H9 (cell line): Measurements from ENCODE around the gene GRIFIN. TPM values are rescaled to one million over a fixed set of nuclear protein-coding genes. Genes with fewer than 3 reads are reported as not detected.

Experiments
- DNase-seq: peaks from one replicate; pipeline ENCODE4 v3.0.0-alpha.2; 2017
- H2AFZ ChIP-seq: one replicate; pipeline ENCODE4 v1.6.1; 2013; ENCODE audit warnings: mild to moderate bottlenecking, low read length, control low read depth, moderate library complexity
- H2AK5ac ChIP-seq: 2 replicates; pipeline ENCODE4 v1.6.1; 2013; ENCODE audit warnings: low read length, control low read depth, mixed read lengths; ENCODE audit not compliant: insufficient read length
- H2BK120ac ChIP-seq: one replicate; pipeline ENCODE4 v1.6.1; 2013; ENCODE audit warnings: low read depth, mild to moderate bottlenecking, low read length, control low read depth, inconsistent platforms; ENCODE audit not compliant: poor library complexity, severe bottlenecking
- H2BK12ac ChIP-seq: 2 replicates; pipeline ENCODE4 v1.6.1; 2013; ENCODE audit warnings: low read length, control low read depth, mixed read lengths, low read depth; ENCODE audit not compliant: insufficient read length
- H2BK15ac ChIP-seq: 2 replicates; pipeline ENCODE4 v1.6.1; 2013; ENCODE audit warnings: low read depth, low read length, control low read depth
- H2BK20ac ChIP-seq: one replicate; pipeline ENCODE4 v1.6.1; 2013; ENCODE audit warnings: low read depth, mild to moderate bottlenecking, low read length, control low read depth, inconsistent platforms; ENCODE audit not compliant: poor library complexity, severe bottlenecking
- H2BK5ac ChIP-seq: 2 replicates; pipeline ENCODE4 v1.6.1; 2013; ENCODE audit warnings: low read length, control low read depth, mixed read lengths; ENCODE audit not compliant: insufficient read length
- H3K14ac ChIP-seq: 2 replicates; pipeline ENCODE4 v1.6.1; 2013; ENCODE audit warnings: low read length, control low read depth; ENCODE audit not compliant: insufficient read depth
- H3K18ac ChIP-seq: 2 replicates; pipeline ENCODE4 v1.6.1; 2013; ENCODE audit warnings: low read depth, mild to moderate bottlenecking, mixed read lengths, low read length, control low read depth; ENCODE audit not compliant: insufficient read length
- H3K23ac ChIP-seq: 2 replicates; pipeline ENCODE4 v1.6.1; 2013; ENCODE audit warnings: low read length, control low read depth, mixed read lengths, low read depth; ENCODE audit not compliant: insufficient read length
- H3K23me2 ChIP-seq: 2 replicates; pipeline ENCODE4 v1.6.1; 2013; ENCODE audit warnings: low read depth, mild to moderate bottlenecking, mixed read lengths, low read length, control low read depth; ENCODE audit not compliant: insufficient read length, poor library complexity, severe bottlenecking
- H3K27ac ChIP-seq: 2 replicates; pipeline ENCODE4 v1.5.1; 2013; ENCODE audit warnings: low read length, control low read depth, mixed read lengths, low read depth; ENCODE audit not compliant: insufficient read length
- H3K27me3 ChIP-seq: 2 replicates; pipeline ENCODE4 v1.6.1; 2013; ENCODE audit warnings: low read length, control low read depth, inconsistent platforms; ENCODE audit not compliant: insufficient read depth
- H3K4ac ChIP-seq: 2 replicates; pipeline ENCODE4 v1.6.1; 2013; ENCODE audit warnings: low read depth, mild to moderate bottlenecking, control low read depth, inconsistent platforms, low read length, moderate library complexity
- H3K4me1 ChIP-seq: 2 replicates; pipeline ENCODE4 v1.6.1; 2013; ENCODE audit warnings: low read length, control low read depth, inconsistent platforms; ENCODE audit not compliant: insufficient read depth
- H3K4me2 ChIP-seq: 2 replicates; pipeline ENCODE4 v1.6.1; 2013; ENCODE audit warnings: low read length, control low read depth, mixed read lengths; ENCODE audit not compliant: insufficient read length, insufficient read depth
- H3K56ac ChIP-seq: 2 replicates; pipeline ENCODE4 v1.6.1; 2013; ENCODE audit warnings: low read depth, mild to moderate bottlenecking, mixed read lengths, low read length, control low read depth; ENCODE audit not compliant: insufficient read length
- H3K79me1 ChIP-seq: 2 replicates; pipeline ENCODE4 v1.6.1; 2013; ENCODE audit warnings: low read depth, mild to moderate bottlenecking, moderate library complexity, low read length, control low read depth, inconsistent platforms; ENCODE audit not compliant: insufficient read depth, poor library complexity, severe bottlenecking
- H3K79me2 ChIP-seq: 2 replicates; pipeline ENCODE4 v1.6.1; 2013; ENCODE audit warnings: low read length, control low read depth, inconsistent platforms; ENCODE audit not compliant: insufficient read depth
- H3K9ac ChIP-seq: 2 replicates; pipeline ENCODE4 v1.6.1; 2013; ENCODE audit warnings: low read length, control low read depth, mixed read lengths; ENCODE audit not compliant: insufficient read length; ENCODE audit errors: extremely low read depth
- H3K9me3 ChIP-seq: one replicate; pipeline ENCODE4 v1.6.1; 2013; ENCODE audit warnings: low read depth, low read length, inconsistent platforms; ENCODE audit not compliant: control insufficient read depth
- H3T11ph ChIP-seq: one replicate; pipeline ENCODE4 v1.6.1; 2013; ENCODE audit warnings: mild to moderate bottlenecking, low read length, control low read depth, inconsistent platforms
- H4K20me1 ChIP-seq: one replicate; pipeline ENCODE4 v1.6.1; 2013; ENCODE audit not compliant: control insufficient read depth, insufficient read length, insufficient read depth
- H4K5ac ChIP-seq: 2 replicates; pipeline ENCODE4 v1.6.1; 2013; ENCODE audit warnings: low read depth, mild to moderate bottlenecking, mixed read lengths, low read length, control low read depth; ENCODE audit not compliant: insufficient read length
- H4K8ac ChIP-seq: replicated peaks from 2 replicates; pipeline ENCODE4 v1.6.1; 2013; ENCODE audit warnings: low read length, control low read depth, mixed read lengths, low read depth; ENCODE audit not compliant: insufficient read length
- H4K91ac ChIP-seq: 2 replicates; pipeline ENCODE4 v1.6.1; 2013; ENCODE audit warnings: low read depth, mild to moderate bottlenecking, moderate library complexity, mixed read lengths, low read length, control low read depth; ENCODE audit not compliant: insufficient read length
- H3K27ac Mint-ChIP-seq, 3 experiments: 2 replicates in 2 of 3; 3 replicates in 1 of 3; pipeline ENCODE4 v1.8.0; 2020 to 2021; ENCODE audit warnings: mixed read lengths in 3 of 3, mild to moderate bottlenecking in 1 of 3, moderate library complexity in 1 of 3
- H3K27me3 Mint-ChIP-seq: 2 replicates; pipeline ENCODE4 v1.8.0; 2021; ENCODE audit warnings: low read depth, mild to moderate bottlenecking, moderate library complexity, mixed read lengths
- H3K36me3 Mint-ChIP-seq, 3 experiments: 2 replicates in 2 of 3; 3 replicates in 1 of 3; pipeline ENCODE4 v1.8.0; 2020 to 2021; ENCODE audit warnings: low read depth in 3 of 3, mixed read lengths in 3 of 3; ENCODE audit not compliant: insufficient read depth in 1 of 3
- H3K4me1 Mint-ChIP-seq, 2 experiments: 2 replicates each; pipeline ENCODE4 v1.8.0; 2020; ENCODE audit warnings: mixed read lengths in 2 of 2
- H3K4me3 Mint-ChIP-seq, 2 experiments: 2 replicates in 1 of 2; 3 replicates in 1 of 2; pipeline ENCODE4 v1.8.0; 2020 to 2021; ENCODE audit warnings: mild to moderate bottlenecking in 2 of 2, mixed read lengths in 2 of 2, moderate library complexity in 1 of 2
- H3K9me3 Mint-ChIP-seq, 2 experiments: 2 replicates in 1 of 2; 3 replicates in 1 of 2; pipeline ENCODE4 v1.8.0; 2020; ENCODE audit warnings: mild to moderate bottlenecking in 2 of 2, mixed read lengths in 2 of 2, moderate library complexity in 1 of 2
- CTCF ChIP-seq: fragments of 200-600 bp; sonication (generic); conservative IDR thresholded peaks from 3 replicates; pipeline ENCODE4 v1.8.0; 2021; ENCODE audit warnings: antibody characterized with exemption, mild to moderate bottlenecking
- WGBS: extraction: QIAGEN DNeasy Blood & Tissue Kit; methylation state at CpG from one replicate; pipeline ENCODE4 v1.1.7; 2013; ENCODE audit warnings: missing lambda C conversion rate, low lambda C conversion rate, mixed read lengths; ENCODE audit not compliant: insufficient read length; ENCODE audit errors: extremely low coverage; 5-methylcytosine and 5-hydroxymethylcytosine counted together
- total RNA-seq: library from RNA; stranded (reverse); gene quantifications from 2 replicates; pipeline ENCODE4 v1.2.1, GENCODE V29; 2021

The GRIFIN gene
- total RNA-seq, 1 experiment from 2014 or later: not detected

GRCh38 chr7:2517678-2518507 is 41.7 kb upstream of the GRIFIN start:
- no peak overlapping the region for H2AFZ ChIP-seq
- peaks cover 13% of the 10 kb centered on the region for H3K23me2 ChIP-seq
- peaks cover 4% of the 10 kb centered on the region; the same call in 1 of the 2 replicates for H3K4me1 ChIP-seq
- Mint-ChIP-seq H3K27me3 (peaks cover 26% of the 10 kb centered on the region), H3K36me3 (peaks cover 0 to 5% (median 4%) of the 10 kb centered on the region in 3 experiments; a peak in 2 of 7 replicates), H3K27ac (peak overlapping the region in 1 of 3 experiments; percentile 20; a peak in 2 of 7 replicates), H3K4me3 (peak overlapping the region; percentile 56 to 76), H3K9me3 (no peaks in the 10 kb centered on the region), H3K4me1 (peaks cover 37 to 41% of the 10 kb centered on the region in 2 experiments)
- no peak overlapping the region for H3K4ac ChIP-seq
- DNase-seq: no peak
- H3K27ac ChIP-seq: no peak overlapping the region
- H3K18ac ChIP-seq: no peak overlapping the region
- no peak overlapping the region for H2AK5ac ChIP-seq
- no peak overlapping the region for H4K5ac ChIP-seq
- no peak for TF ChIP-seq CTCF
- H3K79me2 ChIP-seq: no peaks in the 10 kb centered on the region; the same call in 1 of the 2 replicates
- no peak overlapping the region for H3K56ac ChIP-seq
- no peaks in the 10 kb centered on the region for H4K20me1 ChIP-seq
- no peak overlapping the region for H3T11ph ChIP-seq
- peak overlapping the region; percentile 52 for H3K4me2 ChIP-seq
- H3K23ac ChIP-seq: no peak overlapping the region
- no peak overlapping the region for H2BK120ac ChIP-seq
- H3K79me1 ChIP-seq: no peaks in the 10 kb centered on the region
- H4K8ac ChIP-seq: no peak overlapping the region
- H2BK12ac ChIP-seq: no peak overlapping the region
- H2BK20ac ChIP-seq: no peak overlapping the region
- no CpG with 5 or more reads among the region's 18 CpGs for WGBS
- no peak overlapping the region for H2BK15ac ChIP-seq
- H4K91ac ChIP-seq: no peak overlapping the region
- no peaks in the 10 kb centered on the region for H3K9me3 ChIP-seq
- no peaks in the 10 kb centered on the region; the same call in 1 of the 2 replicates for H3K27me3 ChIP-seq
- no peak overlapping the region for H2BK5ac ChIP-seq
- H3K14ac ChIP-seq: no peak overlapping the region
- H3K9ac ChIP-seq: no peak overlapping the region
